ENCODE results near the gene FANK1. TPM values are rescaled to one million over a fixed set of nuclear protein-coding genes. Genes with fewer than 3 reads are reported as not detected.
A peak's percentile ranks its signal among the peaks of the same experiment; 100 is the strongest.

Gene FANK1
- total RNA-seq, 2 experiments from 2014 or later, result 0.25 TPM; not detected in 1

DNA sequence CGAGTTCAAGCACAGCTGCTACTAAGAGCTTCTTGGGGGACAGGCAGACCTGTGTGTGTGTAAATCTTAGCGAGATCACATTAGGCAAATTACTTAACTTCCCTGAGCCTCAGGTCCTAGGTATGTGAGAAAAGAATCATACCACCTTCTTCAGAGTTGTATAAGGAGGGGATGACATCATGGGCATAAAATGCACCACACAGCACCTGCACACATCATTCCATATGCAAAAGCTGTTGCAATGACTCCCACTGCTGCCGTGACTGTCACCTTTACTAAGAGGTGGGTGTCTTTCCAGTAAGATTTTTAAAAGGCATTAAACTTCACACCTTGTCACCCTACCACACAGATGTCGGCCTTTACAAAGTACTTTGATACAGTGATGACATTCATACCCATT, 146.0 kb downstream of the FANK1 start:
- no peaks in the 10 kb centered on the region for H3K36me3 Mint-ChIP-seq (ENCODE audit: low read depth)
- Histone ChIP-seq H3K9me3 (ENCODE audit: control insufficient read depth in 1 of 2, insufficient read depth in 1 of 2, low read length in 2 of 2) (peaks cover 0 to 12% of the 10 kb centered on the region in 2 experiments), H3K27me3 (ENCODE audit: control insufficient read depth in 1 of 2, insufficient read depth in 2 of 2, low read length in 2 of 2) (no peaks in the 10 kb centered on the region), H3K4me3 (ENCODE audit: low read length) (peak overlapping the region; percentile 15), H3K27ac (ENCODE audit: low read depth in 1 of 2, low read length in 2 of 2) (peak overlapping the region in 1 of 2 donors; percentile 50), H3K36me3 (ENCODE audit: insufficient read depth, low read length) (no peaks in the 10 kb centered on the region), H3K4me1 (ENCODE audit: insufficient read depth, low read length) (peaks cover 23% of the 10 kb centered on the region)
- H3K27me3 Mint-ChIP-seq, result no peaks in the 10 kb centered on the region
- H3K27ac Mint-ChIP-seq, result peak overlapping the region; percentile 72
- H3K9me3 Mint-ChIP-seq, result no peaks in the 10 kb centered on the region
- ChIA-PET CTCF (no interaction called here), POLR2A (no interaction called here)
- DNase-seq (peak in 2 of 14 experiments; percentile 34 to 42), ATAC-seq (ENCODE audit: poor library complexity) (no peak)
- TF ChIP-seq, protein P1, sequence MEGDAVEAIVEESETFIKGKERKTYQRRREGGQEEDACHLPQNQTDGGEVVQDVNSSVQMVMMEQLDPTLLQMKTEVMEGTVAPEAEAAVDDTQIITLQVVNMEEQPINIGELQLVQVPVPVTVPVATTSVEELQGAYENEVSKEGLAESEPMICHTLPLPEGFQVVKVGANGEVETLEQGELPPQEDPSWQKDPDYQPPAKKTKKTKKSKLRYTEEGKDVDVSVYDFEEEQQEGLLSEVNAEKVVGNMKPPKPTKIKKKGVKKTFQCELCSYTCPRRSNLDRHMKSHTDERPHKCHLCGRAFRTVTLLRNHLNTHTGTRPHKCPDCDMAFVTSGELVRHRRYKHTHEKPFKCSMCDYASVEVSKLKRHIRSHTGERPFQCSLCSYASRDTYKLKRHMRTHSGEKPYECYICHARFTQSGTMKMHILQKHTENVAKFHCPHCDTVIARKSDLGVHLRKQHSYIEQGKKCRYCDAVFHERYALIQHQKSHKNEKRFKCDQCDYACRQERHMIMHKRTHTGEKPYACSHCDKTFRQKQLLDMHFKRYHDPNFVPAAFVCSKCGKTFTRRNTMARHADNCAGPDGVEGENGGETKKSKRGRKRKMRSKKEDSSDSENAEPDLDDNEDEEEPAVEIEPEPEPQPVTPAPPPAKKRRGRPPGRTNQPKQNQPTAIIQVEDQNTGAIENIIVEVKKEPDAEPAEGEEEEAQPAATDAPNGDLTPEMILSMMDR (IDR thresholded peaks at IDR 0.05), result no peak
- H3K4me1 Mint-ChIP-seq (ENCODE audit: low read depth), result peaks cover 17% of the 10 kb centered on the region
- H3K4me3 Mint-ChIP-seq, result no peak overlapping the region
- intact Hi-C loops (cut with DNase I, micrococcal nuclease), result no loop called here

GRCh38 chr10:126042906-126043305, 146.5 kb downstream of the FANK1 start:
- peaks cover 23% of the 10 kb centered on the region for H3K4me1 ChIP-seq (ENCODE audit: insufficient read depth, low read length)
- ChIA-PET CTCF (no interaction called here), POLR2A (no interaction called here)
- Mint-ChIP-seq H3K4me1 (ENCODE audit: low read depth) (peaks cover 17% of the 10 kb centered on the region), H3K9me3 (no peaks in the 10 kb centered on the region), H3K36me3 (ENCODE audit: low read depth) (no peaks in the 10 kb centered on the region), H3K27ac (no peak overlapping the region), H3K4me3 (no peak overlapping the region), H3K27me3 (no peaks in the 10 kb centered on the region)
- DNase-seq (peak in 3 of 14 experiments; percentile 13 to 41 (median 17)), ATAC-seq (ENCODE audit: poor library complexity) (no peak)
- TF ChIP-seq, protein P1 (IDR thresholded peaks at IDR 0.05), result no peak
- no peak overlapping the region for H3K27ac ChIP-seq (ENCODE audit: low read depth in 1 of 2, low read length in 2 of 2)
- no peaks in the 10 kb centered on the region for H3K36me3 ChIP-seq (ENCODE audit: insufficient read depth, low read length)
- H3K9me3 ChIP-seq (ENCODE audit: control insufficient read depth in 1 of 2, insufficient read depth in 1 of 2, low read length in 2 of 2), result peaks cover 0 to 9% of the 10 kb centered on the region in 2 experiments
- no peak overlapping the region for H3K4me3 ChIP-seq (ENCODE audit: low read length)
- no peaks in the 10 kb centered on the region for H3K27me3 ChIP-seq (ENCODE audit: control insufficient read depth in 1 of 2, insufficient read depth in 2 of 2, low read length in 2 of 2)
- intact Hi-C loops (cut with DNase I, micrococcal nuclease), result no loop called here

DNA sequence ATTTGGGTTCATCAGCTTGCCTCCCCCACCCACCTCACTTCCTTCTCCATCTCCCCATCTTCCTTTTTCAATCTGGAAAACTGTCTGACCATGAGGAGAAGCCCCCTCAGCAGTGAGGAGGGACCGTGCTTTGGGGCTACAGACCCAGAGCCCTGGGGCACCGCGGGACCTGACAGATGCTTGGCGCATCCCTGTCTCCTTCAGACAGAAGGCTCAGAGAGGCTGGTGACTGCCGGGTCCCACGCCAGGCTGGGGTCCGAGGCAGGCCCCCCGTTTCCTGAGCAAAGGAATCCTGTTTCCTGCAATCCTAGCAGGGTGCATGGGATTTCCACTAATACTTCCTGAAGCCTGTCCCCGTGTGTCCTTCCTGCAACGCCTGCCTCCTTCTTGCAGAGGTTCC, 147.0 kb downstream of the FANK1 start:
- POLR2A ChIA-PET, result no interaction called here
- no peak overlapping the region for H3K4me3 ChIP-seq (ENCODE audit: low read length)
- intact Hi-C loops (cut with DNase I, micrococcal nuclease), result no loop called here
- peaks cover 0 to 5% of the 10 kb centered on the region in 2 experiments for H3K9me3 ChIP-seq (ENCODE audit: control insufficient read depth in 1 of 2, insufficient read depth in 1 of 2, low read length in 2 of 2)
- ATAC-seq (ENCODE audit: poor library complexity) (no peak), DNase-seq (no peak)
- TF ChIP-seq, protein P1 (IDR thresholded peaks at IDR 0.05), result no peak
- Mint-ChIP-seq H3K4me3 (no peak overlapping the region), H3K27ac (no peak overlapping the region), H3K4me1 (ENCODE audit: low read depth) (peaks cover 17% of the 10 kb centered on the region), H3K27me3 (no peaks in the 10 kb centered on the region), H3K36me3 (ENCODE audit: low read depth) (no peaks in the 10 kb centered on the region), H3K9me3 (no peaks in the 10 kb centered on the region)
- no peaks in the 10 kb centered on the region for H3K27me3 ChIP-seq (ENCODE audit: control insufficient read depth in 1 of 2, insufficient read depth in 2 of 2, low read length in 2 of 2)
- H3K4me1 ChIP-seq (ENCODE audit: insufficient read depth, low read length), result peaks cover 23% of the 10 kb centered on the region
- H3K36me3 ChIP-seq (ENCODE audit: insufficient read depth, low read length), result no peaks in the 10 kb centered on the region
- CTCF ChIA-PET, result no interaction called here
- H3K27ac ChIP-seq (ENCODE audit: low read depth in 1 of 2, low read length in 2 of 2), result no peak overlapping the region
